NCI-H1436 (cell line): ENCODE measurements around the gene MSX2.
"Not testable (repeated sequence)": the region's sequence is repeated elsewhere in the genome, so short reads cannot be mapped to it uniquely, and the experiment has no call there.

Experiments
- DNase-seq: peaks from one replicate; lab custom pipeline; 2025; lab: John Stamatoyannopoulos, UW

MSX2 gene

GRCh38 chr5:174733091-174733690 is 8.8 kb downstream of the MSX2 start:
- no peak for DNase-seq

GRCh38 chr5:174733836-174734235 is 9.5 kb downstream of the MSX2 start:
- DNase-seq = no peak

GRCh38 chr5:174734571-174735497 is 10.5 kb downstream of the MSX2 start:
- no peak for DNase-seq

GRCh38 chr5:174735498-174736330 is 11.3 kb downstream of the MSX2 start:
- no peak for DNase-seq

- DNase-seq = no peak
Observed at GRCh38 chr5:174736331-174736721, 11.9 kb downstream of the MSX2 start.

GRCh38 chr5:174736777-174737176 is 12.4 kb downstream of the MSX2 start:
- DNase-seq = no peak

- DNase-seq = no peak
Observed at GRCh38 chr5:174737330-174737729, 12.9 kb downstream of the MSX2 start.

GRCh38 chr5:174741352-174741751 is 17.0 kb downstream of the MSX2 start:
- no peak for DNase-seq

- no peak for DNase-seq
Observed at GRCh38 chr5:174744896-174745295, 20.5 kb downstream of the MSX2 start.

- no peak for DNase-seq
Observed at GRCh38 chr5:174745590-174746103, 21.3 kb downstream of the MSX2 start.

GRCh38 chr5:174750711-174751110 is 26.3 kb downstream of the MSX2 start:
- DNase-seq = no peak

GRCh38 chr5:174751154-174752000 is 27.0 kb downstream of the MSX2 start:
- DNase-seq = no peak

GRCh38 chr5:174752121-174752520 is 27.7 kb downstream of the MSX2 start:
- DNase-seq = no peak

- no peak for DNase-seq
Observed at GRCh38 chr5:174755106-174755505, 30.7 kb downstream of the MSX2 start.

- DNase-seq = no peak
Observed at GRCh38 chr5:174759091-174759490, 34.7 kb downstream of the MSX2 start.

GRCh38 chr5:174760721-174761120 is 36.3 kb downstream of the MSX2 start:
- no peak for DNase-seq

GRCh38 chr5:174761341-174761740 is 37.0 kb downstream of the MSX2 start:
- not testable (repeated sequence) for DNase-seq

GRCh38 chr5:174764309-174764708 is 39.9 kb downstream of the MSX2 start:
- no peak for DNase-seq

- no peak for DNase-seq
Observed at GRCh38 chr5:174765540-174765939, 41.2 kb downstream of the MSX2 start.

GRCh38 chr5:174767670-174768069 is 43.3 kb downstream of the MSX2 start:
- no peak for DNase-seq

GRCh38 chr5:174769005-174769404 is 44.6 kb downstream of the MSX2 start:
- DNase-seq = no peak
